ENCODE data around the gene ECM1.

ECM1 gene

DNA sequence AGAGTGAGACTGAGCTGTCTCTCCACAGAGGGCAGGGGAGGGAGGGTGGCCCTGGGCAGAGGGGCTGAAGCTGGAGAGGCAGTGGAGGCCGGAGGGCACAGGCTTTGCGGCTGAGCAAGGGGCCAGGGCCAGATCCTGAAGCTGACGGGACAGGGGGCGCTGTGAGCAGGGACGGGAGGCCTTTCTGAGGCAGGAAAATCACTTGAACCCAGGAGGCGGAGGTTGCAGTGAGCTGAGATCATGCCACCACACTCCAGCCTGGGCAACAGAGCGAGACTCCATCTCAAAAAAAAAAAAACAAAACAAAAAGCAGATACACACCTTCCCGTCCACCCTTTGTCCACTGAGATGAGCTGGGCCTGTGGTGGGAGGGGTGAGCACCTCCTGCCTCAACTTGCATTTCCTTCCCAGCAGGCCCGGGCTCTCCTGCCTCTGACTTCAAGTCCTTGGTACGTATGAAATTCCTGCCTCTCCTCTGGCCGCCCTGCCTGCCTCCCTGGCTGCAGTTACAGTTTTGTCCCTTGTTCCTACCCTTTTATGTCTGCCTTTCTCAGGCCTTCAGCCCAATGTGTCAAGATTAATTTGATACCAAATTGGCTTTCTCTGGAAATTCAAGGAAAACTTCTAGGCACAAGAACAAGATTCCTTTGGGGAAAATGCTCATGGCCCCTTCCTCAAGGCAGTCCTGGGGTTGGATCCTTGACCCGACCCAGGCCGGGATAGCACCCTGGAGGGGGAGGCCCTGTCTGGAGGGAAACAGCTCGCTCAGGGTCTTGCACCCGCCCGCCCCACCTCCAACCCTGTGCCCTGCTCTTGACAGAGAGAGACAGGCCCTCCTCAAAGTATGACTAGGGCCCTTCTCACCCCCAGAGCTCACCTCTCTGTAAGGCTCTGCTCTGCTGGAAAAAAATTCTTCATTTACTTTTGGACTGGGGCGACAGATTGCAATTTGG, 30.1 kb downstream of the ECM1 start:
- peak overlapping the region; percentile 32 for H3K27ac ChIP-seq (ENCODE audit: low read depth, low read length)

DNA sequence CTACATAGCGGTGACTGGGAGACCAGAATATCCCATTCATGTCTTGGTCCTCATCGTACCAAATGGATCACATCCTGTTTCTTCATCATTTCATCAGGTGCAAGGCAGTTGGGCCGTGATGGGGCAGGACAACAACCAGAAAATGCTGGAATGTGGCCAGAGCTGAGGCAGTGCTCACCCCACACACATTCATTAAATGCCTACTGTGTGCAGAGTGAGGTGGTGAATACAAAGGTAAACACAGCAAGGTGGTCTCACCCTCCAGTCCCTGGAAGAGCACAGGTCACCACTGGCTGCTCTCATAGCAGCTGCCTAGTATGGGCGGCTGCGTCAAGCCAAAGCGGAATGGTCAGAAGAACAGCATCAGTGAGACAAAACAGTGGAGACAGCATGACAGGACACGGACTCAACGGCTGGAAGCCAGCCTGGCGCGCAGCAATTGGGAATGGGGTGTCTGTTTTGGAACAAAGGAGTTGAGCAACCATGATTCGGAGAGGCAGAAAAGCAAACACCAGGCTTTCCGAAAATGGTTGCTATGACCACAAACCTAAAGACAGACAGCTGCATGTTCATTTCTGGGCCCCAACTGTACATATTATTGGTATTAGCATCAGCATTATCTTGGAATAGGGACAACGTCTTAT, 35.7 kb downstream of the ECM1 start:
- Histone ChIP-seq H3K4ac (ENCODE audit: low read depth, low read length) (no peak overlapping the region), H2AK5ac (ENCODE audit: low read length) (no peak overlapping the region), H2BK15ac (replicated peaks; ENCODE audit: low read depth) (no peak overlapping the region), H3K79me1 (ENCODE audit: low read length) (no peaks in the 10 kb centered on the region), H2BK5ac (ENCODE audit: low read length) (no peak overlapping the region), H3K56ac (ENCODE audit: low read length) (no peak overlapping the region), H2BK120ac (ENCODE audit: low read depth, low read length) (no peak overlapping the region), H3K18ac (ENCODE audit: low read length) (no peak overlapping the region), H3K4me1 (ENCODE audit: control insufficient read depth, low read depth, low read length) (no peaks in the 10 kb centered on the region), H3K9ac (ENCODE audit: low read length) (peak overlapping the region; percentile 29), H3K79me2 (ENCODE audit: control insufficient read depth, insufficient read depth, low read length) (no peaks in the 10 kb centered on the region), H3K27ac (ENCODE audit: low read depth, low read length) (no peak overlapping the region), H4K8ac (ENCODE audit: low read depth, low read length) (no peak overlapping the region), H3K36me3 (ENCODE audit: control insufficient read depth, insufficient read depth, low read length) (no peaks in the 10 kb centered on the region), H3K4me2 (ENCODE audit: low read length) (no peak overlapping the region), H3K23ac (ENCODE audit: low read length) (no peak overlapping the region), H3K27me3 (ENCODE audit: insufficient read depth, low read length, poor library complexity) (no peaks in the 10 kb centered on the region), H3K4me3 (ENCODE audit: low read length) (no peak overlapping the region), H4K5ac (ENCODE audit: low read length) (no peak overlapping the region)
- no peak for DNase-seq
- no CpG with 5 or more reads among the region's 13 CpGs for WGBS (ENCODE audit: extremely low coverage, insufficient coverage, low lambda C conversion rate)

More for the DNA sequence above, 30.1 kb downstream of the ECM1 start:
- H2BK5ac ChIP-seq (ENCODE audit: low read length) = peak overlapping the region; percentile 19
- peak; percentile 95 for DNase-seq
- H3K23ac ChIP-seq (ENCODE audit: low read length) = no peak overlapping the region
- WGBS (ENCODE audit: extremely low coverage, insufficient coverage, low lambda C conversion rate) = no CpG with 5 or more reads among the region's 17 CpGs
- H3K79me2 ChIP-seq (ENCODE audit: control insufficient read depth, insufficient read depth, low read length) = no peaks in the 10 kb centered on the region
- no peak overlapping the region for H2AK5ac ChIP-seq (ENCODE audit: low read length)
- peak overlapping the region; percentile 16 for H3K18ac ChIP-seq (ENCODE audit: low read length)
- H3K56ac ChIP-seq (ENCODE audit: low read length) = peak overlapping the region; percentile 71
- no peaks in the 10 kb centered on the region for H3K36me3 ChIP-seq (ENCODE audit: control insufficient read depth, insufficient read depth, low read length)
- no peaks in the 10 kb centered on the region for H3K79me1 ChIP-seq (ENCODE audit: low read length)
- no peaks in the 10 kb centered on the region for H3K27me3 ChIP-seq (ENCODE audit: insufficient read depth, low read length, poor library complexity)
- peak overlapping the region; percentile 40 for H3K9ac ChIP-seq (ENCODE audit: low read length)
- no peak overlapping the region for H3K4me3 ChIP-seq (ENCODE audit: low read length)
- H3K4me2 ChIP-seq (ENCODE audit: low read length) = no peak overlapping the region
- H3K4me1 ChIP-seq (ENCODE audit: control insufficient read depth, low read depth, low read length) = peaks cover 2% of the 10 kb centered on the region
- H4K8ac ChIP-seq (ENCODE audit: low read depth, low read length) = no peak overlapping the region
- no peak overlapping the region for H2BK15ac ChIP-seq (replicated peaks; ENCODE audit: low read depth)
- no peak overlapping the region for H4K5ac ChIP-seq (ENCODE audit: low read length)
- H3K4ac ChIP-seq (ENCODE audit: low read depth, low read length) = peak overlapping the region; percentile 20
- no peak overlapping the region for H2BK120ac ChIP-seq (ENCODE audit: low read depth, low read length)

DNA sequence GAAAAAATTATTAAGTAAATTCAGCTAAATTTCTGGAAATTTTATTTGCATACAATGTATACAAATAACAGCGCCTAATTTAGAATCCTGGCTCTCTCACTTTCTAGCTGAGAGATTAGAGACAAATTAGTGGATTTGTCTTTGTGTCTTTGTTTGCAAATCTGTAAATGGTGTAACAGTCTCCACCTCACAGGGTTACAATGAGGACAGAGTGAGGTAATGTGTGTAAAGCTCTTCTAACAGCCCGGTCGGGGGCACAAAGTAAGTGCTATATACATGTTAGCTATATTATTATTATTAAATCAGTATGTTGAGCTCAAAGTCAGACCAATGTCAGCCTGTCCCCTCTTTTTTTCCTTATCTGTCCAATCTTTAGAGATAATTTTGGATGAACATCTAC, 36.3 kb downstream of the ECM1 start:
- no peak overlapping the region for H2AK5ac ChIP-seq (ENCODE audit: low read length)
- no peaks in the 10 kb centered on the region for H3K4me1 ChIP-seq (ENCODE audit: control insufficient read depth, low read depth, low read length)
- no peak overlapping the region for H3K4me3 ChIP-seq (ENCODE audit: low read length)
- H3K36me3 ChIP-seq (ENCODE audit: control insufficient read depth, insufficient read depth, low read length) = no peaks in the 10 kb centered on the region
- no CpG with 5 or more reads among the region's 3 CpGs for WGBS (ENCODE audit: extremely low coverage, insufficient coverage, low lambda C conversion rate)
- no peak overlapping the region for H3K18ac ChIP-seq (ENCODE audit: low read length)
- no peaks in the 10 kb centered on the region for H3K79me2 ChIP-seq (ENCODE audit: control insufficient read depth, insufficient read depth, low read length)
- H3K27me3 ChIP-seq (ENCODE audit: insufficient read depth, low read length, poor library complexity) = no peaks in the 10 kb centered on the region
- H3K23ac ChIP-seq (ENCODE audit: low read length) = no peak overlapping the region
- no peak overlapping the region for H2BK120ac ChIP-seq (ENCODE audit: low read depth, low read length)
- no peak overlapping the region for H3K56ac ChIP-seq (ENCODE audit: low read length)
- H2BK5ac ChIP-seq (ENCODE audit: low read length) = no peak overlapping the region
- H2BK15ac ChIP-seq (replicated peaks; ENCODE audit: low read depth) = no peak overlapping the region
- H3K4ac ChIP-seq (ENCODE audit: low read depth, low read length) = no peak overlapping the region
- no peak overlapping the region for H4K5ac ChIP-seq (ENCODE audit: low read length)
- no peak overlapping the region for H4K8ac ChIP-seq (ENCODE audit: low read depth, low read length)
- H3K79me1 ChIP-seq (ENCODE audit: low read length) = no peaks in the 10 kb centered on the region
- H3K4me2 ChIP-seq (ENCODE audit: low read length) = no peak overlapping the region
- H3K27ac ChIP-seq (ENCODE audit: low read depth, low read length) = no peak overlapping the region
- H3K9ac ChIP-seq (ENCODE audit: low read length) = no peak overlapping the region
- DNase-seq = no peak

DNA sequence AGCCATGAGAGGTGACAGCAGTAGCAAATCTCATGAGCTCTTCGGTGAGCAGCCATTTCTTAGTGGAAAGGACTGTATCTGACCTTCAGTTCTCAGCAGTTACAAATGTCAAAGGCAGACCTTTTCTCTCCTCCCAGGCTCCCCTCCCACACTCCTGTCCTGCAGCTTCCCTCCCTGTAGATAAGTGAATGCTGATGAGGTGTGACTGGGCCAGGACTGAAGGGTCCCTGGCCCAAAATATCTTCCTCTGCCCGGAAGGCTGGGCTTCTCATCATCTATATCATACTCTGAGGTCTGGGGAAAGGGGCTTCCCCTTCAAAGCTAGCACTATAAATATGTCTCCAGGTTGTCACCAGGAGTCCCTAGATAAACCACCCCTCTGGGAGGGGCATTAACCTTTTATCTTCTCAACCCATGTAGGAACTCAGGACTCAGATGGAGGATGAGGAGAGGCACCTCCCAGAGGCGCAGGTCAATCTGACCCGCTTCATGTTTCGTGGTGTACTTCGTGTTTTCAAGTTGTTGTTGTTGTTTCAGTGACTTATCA, 37.6 kb downstream of the ECM1 start:
- no peaks in the 10 kb centered on the region for H3K79me1 ChIP-seq (ENCODE audit: low read length)
- no peak overlapping the region for H3K27ac ChIP-seq (ENCODE audit: low read depth, low read length)
- H3K23ac ChIP-seq (ENCODE audit: low read length) = no peak overlapping the region
- H3K4ac ChIP-seq (ENCODE audit: low read depth, low read length) = no peak overlapping the region
- H3K79me2 ChIP-seq (ENCODE audit: control insufficient read depth, insufficient read depth, low read length) = no peaks in the 10 kb centered on the region
- H4K8ac ChIP-seq (ENCODE audit: low read depth, low read length) = no peak overlapping the region
- no peak overlapping the region for H4K5ac ChIP-seq (ENCODE audit: low read length)
- no peak overlapping the region for H3K4me2 ChIP-seq (ENCODE audit: low read length)
- H3K36me3 ChIP-seq (ENCODE audit: control insufficient read depth, insufficient read depth, low read length) = no peaks in the 10 kb centered on the region
- no peak overlapping the region for H3K18ac ChIP-seq (ENCODE audit: low read length)
- H3K27me3 ChIP-seq (ENCODE audit: insufficient read depth, low read length, poor library complexity) = no peaks in the 10 kb centered on the region
- no peak overlapping the region for H2BK5ac ChIP-seq (ENCODE audit: low read length)
- no peak overlapping the region for H2BK120ac ChIP-seq (ENCODE audit: low read depth, low read length)
- H3K56ac ChIP-seq (ENCODE audit: low read length) = no peak overlapping the region
- no peaks in the 10 kb centered on the region for H3K4me1 ChIP-seq (ENCODE audit: control insufficient read depth, low read depth, low read length)
- no peak overlapping the region for H2BK15ac ChIP-seq (replicated peaks; ENCODE audit: low read depth)
- WGBS (ENCODE audit: extremely low coverage, insufficient coverage, low lambda C conversion rate) = no CpG with 5 or more reads among the region's 6 CpGs
- H3K4me3 ChIP-seq (ENCODE audit: low read length) = no peak overlapping the region
- DNase-seq = no peak
- no peak overlapping the region for H3K9ac ChIP-seq (ENCODE audit: low read length)
- no peak overlapping the region for H2AK5ac ChIP-seq (ENCODE audit: low read length)

DNA sequence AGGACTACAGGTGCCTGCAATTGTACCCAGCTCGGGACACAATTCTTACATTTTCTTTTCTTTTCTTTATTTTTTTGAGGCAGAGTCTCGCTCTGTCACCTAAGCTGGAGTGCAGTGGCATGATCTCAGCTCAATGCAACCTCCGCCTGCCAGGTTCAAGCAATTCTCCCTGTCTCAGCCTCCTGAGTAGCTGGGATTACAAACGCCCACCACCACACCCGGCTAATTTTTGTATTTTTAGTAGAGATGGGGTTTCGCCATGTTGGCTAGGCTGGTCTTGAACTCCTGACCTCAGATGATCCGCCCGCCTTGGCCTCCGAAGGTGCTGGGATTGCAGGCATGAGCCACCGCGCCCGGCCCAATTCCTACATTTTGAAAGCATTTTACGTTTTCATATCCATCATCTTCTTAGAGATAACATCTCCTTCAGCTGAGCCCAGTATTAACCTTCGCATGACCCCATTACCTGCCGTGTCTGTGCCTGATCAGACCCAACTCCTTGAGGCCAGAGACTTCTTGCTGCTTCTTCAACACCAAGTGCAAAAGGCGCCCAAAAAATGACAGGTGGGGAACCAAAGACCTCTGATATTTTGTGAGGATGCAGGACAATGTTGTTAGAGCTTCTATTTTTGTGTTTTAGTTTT, 38.5 kb downstream of the ECM1 start:
- H3K18ac ChIP-seq (ENCODE audit: low read length) = no peak overlapping the region
- H3K23ac ChIP-seq (ENCODE audit: low read length) = no peak overlapping the region
- no peak overlapping the region for H3K4me3 ChIP-seq (ENCODE audit: low read length)
- H3K9ac ChIP-seq (ENCODE audit: low read length) = no peak overlapping the region
- H2BK120ac ChIP-seq (ENCODE audit: low read depth, low read length) = no peak overlapping the region
- no CpG with 5 or more reads among the region's 16 CpGs for WGBS (ENCODE audit: extremely low coverage, insufficient coverage, low lambda C conversion rate)
- no peaks in the 10 kb centered on the region for H3K79me2 ChIP-seq (ENCODE audit: control insufficient read depth, insufficient read depth, low read length)
- H3K4me2 ChIP-seq (ENCODE audit: low read length) = no peak overlapping the region
- no peaks in the 10 kb centered on the region for H3K79me1 ChIP-seq (ENCODE audit: low read length)
- no peaks in the 10 kb centered on the region for H3K4me1 ChIP-seq (ENCODE audit: control insufficient read depth, low read depth, low read length)
- no peak overlapping the region for H2AK5ac ChIP-seq (ENCODE audit: low read length)
- H3K27ac ChIP-seq (ENCODE audit: low read depth, low read length) = no peak overlapping the region
- no peak overlapping the region for H2BK5ac ChIP-seq (ENCODE audit: low read length)
- no peaks in the 10 kb centered on the region for H3K27me3 ChIP-seq (ENCODE audit: insufficient read depth, low read length, poor library complexity)
- H3K4ac ChIP-seq (ENCODE audit: low read depth, low read length) = no peak overlapping the region
- no peak overlapping the region for H4K5ac ChIP-seq (ENCODE audit: low read length)
- no peak overlapping the region for H3K56ac ChIP-seq (ENCODE audit: low read length)
- no peaks in the 10 kb centered on the region for H3K36me3 ChIP-seq (ENCODE audit: control insufficient read depth, insufficient read depth, low read length)
- DNase-seq = no peak
- no peak overlapping the region for H2BK15ac ChIP-seq (replicated peaks; ENCODE audit: low read depth)
- no peak overlapping the region for H4K8ac ChIP-seq (ENCODE audit: low read depth, low read length)

Measured in mesendoderm (in vitro differentiated cells).